ENCODE measurements around the gene FOXRED2. TPM values are rescaled to one million over a fixed set of nuclear protein-coding genes. Genes with fewer than 3 reads are reported as not detected.

FOXRED2 gene
- total RNA-seq, 1 experiment from 2014 or later, result 19.9 TPM

DNA sequence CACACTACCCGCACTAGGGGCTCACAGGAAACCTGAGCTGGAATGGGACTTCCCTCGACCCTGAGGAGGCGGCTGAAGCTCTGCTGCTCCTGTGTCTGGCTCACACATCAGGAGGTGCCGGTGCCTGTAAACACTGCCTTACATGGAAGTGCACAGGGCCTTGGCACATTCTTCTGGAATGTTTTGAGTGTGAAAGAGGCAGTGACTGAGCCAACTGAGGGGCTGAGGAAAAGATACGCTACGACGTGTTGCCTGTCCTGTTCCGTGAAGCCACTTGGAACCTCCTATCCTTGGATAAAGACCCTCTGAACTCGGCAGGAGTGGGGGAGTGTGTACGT, 35.9 kb downstream of the FOXRED2 start:
- DNase-seq (ENCODE audit: low read depth, low spot score) (no peak), ATAC-seq (no peak)
- no peak overlapping the region for H3K4me3 ChIP-seq (replicated peaks in 1 of 2; ENCODE audit: low read depth in 1 of 2, low read length in 2 of 2)
- TF ChIP-seq EGR1 (IDR thresholded peaks at IDR 0.05; ENCODE audit: low read depth), result no peak
- no peak for TF ChIP-seq CBX3 (IDR thresholded peaks at IDR 0.05; ENCODE audit: low read depth)
- TF ChIP-seq JUND (IDR thresholded peaks at IDR 0.05), result no peak
- no peak for TF ChIP-seq TCF7L2 (IDR thresholded peaks at IDR 0.05; ENCODE audit: borderline replicate concordance, extremely low read depth, insufficient read depth, insufficient read length)
- no peak for TF ChIP-seq POLR2A (IDR thresholded peaks at IDR 0.05; ENCODE audit: borderline replicate concordance, extremely low read depth, insufficient read depth, insufficient read length)
- no peak for TF ChIP-seq SIN3A (IDR thresholded peaks at IDR 0.05; ENCODE audit: low read depth)
- TF ChIP-seq RAD21 (IDR thresholded peaks at IDR 0.05; ENCODE audit: low read depth), result no peak
- TF ChIP-seq, protein P1, sequence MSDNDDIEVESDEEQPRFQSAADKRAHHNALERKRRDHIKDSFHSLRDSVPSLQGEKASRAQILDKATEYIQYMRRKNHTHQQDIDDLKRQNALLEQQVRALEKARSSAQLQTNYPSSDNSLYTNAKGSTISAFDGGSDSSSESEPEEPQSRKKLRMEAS (IDR thresholded peaks at IDR 0.05), result no peak
- no peak for TF ChIP-seq ZFX (IDR thresholded peaks at IDR 0.05)
- TF ChIP-seq, protein P2, sequence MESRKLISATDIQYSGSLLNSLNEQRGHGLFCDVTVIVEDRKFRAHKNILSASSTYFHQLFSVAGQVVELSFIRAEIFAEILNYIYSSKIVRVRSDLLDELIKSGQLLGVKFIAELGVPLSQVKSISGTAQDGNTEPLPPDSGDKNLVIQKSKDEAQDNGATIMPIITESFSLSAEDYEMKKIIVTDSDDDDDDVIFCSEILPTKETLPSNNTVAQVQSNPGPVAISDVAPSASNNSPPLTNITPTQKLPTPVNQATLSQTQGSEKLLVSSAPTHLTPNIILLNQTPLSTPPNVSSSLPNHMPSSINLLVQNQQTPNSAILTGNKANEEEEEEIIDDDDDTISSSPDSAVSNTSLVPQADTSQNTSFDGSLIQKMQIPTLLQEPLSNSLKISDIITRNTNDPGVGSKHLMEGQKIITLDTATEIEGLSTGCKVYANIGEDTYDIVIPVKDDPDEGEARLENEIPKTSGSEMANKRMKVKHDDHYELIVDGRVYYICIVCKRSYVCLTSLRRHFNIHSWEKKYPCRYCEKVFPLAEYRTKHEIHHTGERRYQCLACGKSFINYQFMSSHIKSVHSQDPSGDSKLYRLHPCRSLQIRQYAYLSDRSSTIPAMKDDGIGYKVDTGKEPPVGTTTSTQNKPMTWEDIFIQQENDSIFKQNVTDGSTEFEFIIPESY (IDR thresholded peaks at IDR 0.05; ENCODE audit: extremely low read depth, insufficient replicate concordance, low read length), result no peak
- TF ChIP-seq, protein P3, sequence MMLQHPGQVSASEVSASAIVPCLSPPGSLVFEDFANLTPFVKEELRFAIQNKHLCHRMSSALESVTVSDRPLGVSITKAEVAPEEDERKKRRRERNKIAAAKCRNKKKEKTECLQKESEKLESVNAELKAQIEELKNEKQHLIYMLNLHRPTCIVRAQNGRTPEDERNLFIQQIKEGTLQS (IDR thresholded peaks at IDR 0.05), result no peak
- TF ChIP-seq, protein P4, sequence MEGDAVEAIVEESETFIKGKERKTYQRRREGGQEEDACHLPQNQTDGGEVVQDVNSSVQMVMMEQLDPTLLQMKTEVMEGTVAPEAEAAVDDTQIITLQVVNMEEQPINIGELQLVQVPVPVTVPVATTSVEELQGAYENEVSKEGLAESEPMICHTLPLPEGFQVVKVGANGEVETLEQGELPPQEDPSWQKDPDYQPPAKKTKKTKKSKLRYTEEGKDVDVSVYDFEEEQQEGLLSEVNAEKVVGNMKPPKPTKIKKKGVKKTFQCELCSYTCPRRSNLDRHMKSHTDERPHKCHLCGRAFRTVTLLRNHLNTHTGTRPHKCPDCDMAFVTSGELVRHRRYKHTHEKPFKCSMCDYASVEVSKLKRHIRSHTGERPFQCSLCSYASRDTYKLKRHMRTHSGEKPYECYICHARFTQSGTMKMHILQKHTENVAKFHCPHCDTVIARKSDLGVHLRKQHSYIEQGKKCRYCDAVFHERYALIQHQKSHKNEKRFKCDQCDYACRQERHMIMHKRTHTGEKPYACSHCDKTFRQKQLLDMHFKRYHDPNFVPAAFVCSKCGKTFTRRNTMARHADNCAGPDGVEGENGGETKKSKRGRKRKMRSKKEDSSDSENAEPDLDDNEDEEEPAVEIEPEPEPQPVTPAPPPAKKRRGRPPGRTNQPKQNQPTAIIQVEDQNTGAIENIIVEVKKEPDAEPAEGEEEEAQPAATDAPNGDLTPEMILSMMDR (IDR thresholded peaks at IDR 0.05 in 2 of 3, conservative IDR thresholded peaks at IDR 0.05 in 1 of 3; ENCODE audit: borderline replicate concordance in 1 of 3, insufficient read depth in 1 of 3, low read depth in 2 of 3, low read length in 2 of 3), result no peak
- no peak for TF ChIP-seq CEBPB (IDR thresholded peaks at IDR 0.05; ENCODE audit: low read depth)
- TF ChIP-seq FOSL1 (IDR thresholded peaks at IDR 0.05; ENCODE audit: low read depth), result no peak
- no peak for TF ChIP-seq EZH2phosphoT487 (IDR thresholded peaks at IDR 0.05; ENCODE audit: borderline replicate concordance)
- no peak for TF ChIP-seq ZNF274 (IDR thresholded peaks at IDR 0.05; ENCODE audit: low read depth, low read length)
- intact Hi-C loops (cut with micrococcal nuclease), result loop anchor here (1.0 to 5.0 kb wide), 2 partner anchors 99 to 170 kb away; no protein-coding TSS in a partner anchor
- no peaks in the 10 kb centered on the region for H3K9me3 ChIP-seq (ENCODE audit: control insufficient read depth in 1 of 2, insufficient read depth in 1 of 2, low read depth in 1 of 2, low read length in 2 of 2)
- H3K79me2 ChIP-seq (ENCODE audit: insufficient read depth, low read length), result no peaks in the 10 kb centered on the region
- no peak overlapping the region for H3K4me2 ChIP-seq (ENCODE audit: low read length)
- RAD21 ChIA-PET (ENCODE audit: low non-redundant PET in 1 of 2, low total read pairs in 2 of 2, uncharacterized antibody in 2 of 2, unreplicated experiment in 2 of 2), result interaction anchor here in 1 of 2 experiments (4.2 kb wide), 1 partner anchor 170 kb away, joined by 16 read pairs; no protein-coding TSS in a partner anchor
- H3K36me3 ChIP-seq (ENCODE audit: control insufficient read depth in 1 of 2, insufficient read depth in 2 of 2, low read length in 2 of 2), result peaks cover 16 to 23% of the 10 kb centered on the region in 2 experiments
- POLR2A ChIA-PET, result interaction anchor here (0.7 to 1.5 kb wide), 2 partner anchors 9 to 11 kb away, joined by 4 read pairs; no protein-coding TSS in a partner anchor
- no peak overlapping the region for H3K27ac ChIP-seq (ENCODE audit: low read depth, low read length)
- no peak overlapping the region for H2AFZ ChIP-seq (ENCODE audit: low read depth, low read length, poor library complexity, severe bottlenecking)
- CTCF ChIA-PET, result interaction anchor here (1.1 to 1.5 kb wide), 6 partner anchors 11 to 187 kb away, joined by 4 to 28 read pairs (median 4); partner anchors contain the start of genes MYH9 and TXN2
- H3K9ac ChIP-seq (ENCODE audit: low read length), result no peak overlapping the region
- no peaks in the 10 kb centered on the region for H3K27me3 ChIP-seq (ENCODE audit: insufficient read depth, low read length)
- peaks cover 39 to 46% of the 10 kb centered on the region in 2 experiments for H3K4me1 ChIP-seq (ENCODE audit: control insufficient read depth in 1 of 2, insufficient read depth in 2 of 2, low read length in 2 of 2)
- H4K20me1 ChIP-seq (ENCODE audit: insufficient read depth), result no peaks in the 10 kb centered on the region
- H3K9me2 ChIP-seq (ENCODE audit: insufficient read depth), result no peaks in the 10 kb centered on the region
- BruUV-seq (replicated peaks), result no TSS peak
